Right lobe of liver (tissue), 6 donors: ENCODE data around the gene DAG1. TPM values are rescaled to one million over a fixed set of nuclear protein-coding genes. Genes with fewer than 3 reads are reported as not detected.

Experiments
- ATAC-seq, 4 donors: fragments of 200-7000 bp; cut with Tn5 transposase; one replicate each; pipeline ENCODE4 v1.9.1; 2020; ENCODE audit warnings: mild to moderate bottlenecking in 4 of 4, moderate library complexity in 4 of 4
- DNase-seq, 3 donors: peaks; one replicate each; pipeline ENCODE4 v3.0.0-alpha.2; 2020
- H3K27ac ChIP-seq, 3 donors: fragments of 200-600 bp; one replicate each; pipeline ENCODE4 v1.8.0; 2022
- H3K27me3 ChIP-seq, 2 donors: fragments of 200-600 bp; one replicate each; pipeline ENCODE4 v1.8.0; 2022
- H3K36me3 ChIP-seq, 4 donors: fragments of 200-600 bp; sonication (generic) in 1 of 4; one replicate each; pipeline versions ENCODE4 v1.5.1 to v1.8.0; 2017 to 2022; ENCODE audit warnings: control low read depth in 1 of 4
- H3K4me1 ChIP-seq, 4 donors: fragments of 200-600 bp; sonication (generic) in 1 of 4; one replicate each; pipeline versions ENCODE4 v1.5.1 to v1.8.0; 2017 to 2022; ENCODE audit warnings: control low read depth in 1 of 4
- H3K4me3 ChIP-seq, 3 donors: fragments of 200-600 bp; one replicate each; pipeline ENCODE4 v1.8.0; 2022
- H3K9me3 ChIP-seq, 4 donors: fragments of 200-600 bp; sonication (generic) in 1 of 4; one replicate each; pipeline versions ENCODE4 v1.5.1 to v1.8.0; 2017 to 2022; ENCODE audit warnings: control low read depth in 1 of 4
- CTCF ChIP-seq, 4 donors: fragments of 200-600 bp in 3 of 4; fragments of 450-650 bp in 1 of 4; IDR thresholded peaks; one replicate each; pipeline versions ENCODE4 v1.5.1 to v1.8.0; 2016 to 2022; ENCODE audit warnings: antibody characterized with exemption in 4 of 4, mild to moderate bottlenecking in 2 of 4
- POLR2A ChIP-seq: fragments of 450-650 bp; IDR thresholded peaks from one replicate; pipeline ENCODE4 v1.6.1; 2017; ENCODE audit warnings: antibody characterized with exemption, mild to moderate bottlenecking
- WGBS: methylation state at CpG from one replicate; pipeline ENCODE4 v1.1.6; 2018; ENCODE audit warnings: low coverage, low lambda C conversion rate; ENCODE audit not compliant: insufficient coverage; ENCODE audit errors: missing lambda C conversion rate; 5-methylcytosine and 5-hydroxymethylcytosine counted together
- intact Hi-C, 2 donors: fragments of 100-400 bp; cut with DNase I; formaldehyde crosslinking; loops; one replicate each; pipeline versions ENCODE4 v1.11.2 to v1.14.1; 2022
- total RNA-seq, 6 experiments: library from RNA; depleted of rRNA in 2 of 6; stranded (reverse); fragments of >200 nt in 2 of 6; fragmentation: NEBNext Ultra II Directional in 3 of 6; extraction: Animal tissue kit (Norgen Biotek cat#: 25700) in 3 of 6; gene quantifications; one replicate each; pipeline versions ENCODE4 v1.1.0 to v1.2.4, GENCODE V29; 2016 to 2023
- donor health status: DM: no; HTN: yes; CAD: no.
- donor health status: DM: no; HTN: no; CAD: no.
- donor health status: DM: no; HTN: no; CAD: no.
- donor health status: DM: no; HTN: yes; CAD: no.
- donor health status: DM: no; HTN: yes; CAD: no.

The DAG1 gene
- total RNA-seq, 6 experiments from 2014 or later = 54.5 to 92.5 (median 65.2) TPM

- peaks cover 0 to 13% (median under 1%) of the 10 kb centered on the region in 4 donors for H3K36me3 ChIP-seq
- ATAC-seq (no peak), DNase-seq (peak in 1 of 3 donors; percentile 19)
- H3K27me3 ChIP-seq = no peaks in the 10 kb centered on the region
- H3K4me1 ChIP-seq = peaks cover 0 to 53% (median 14%) of the 10 kb centered on the region in 4 donors
- intact Hi-C loops = no loop called here
- no peak overlapping the region for H3K27ac ChIP-seq
- H3K9me3 ChIP-seq = no peaks in the 10 kb centered on the region
- WGBS = 81% methylated on average over 2 of the region's 2 CpGs
- no peak overlapping the region for H3K4me3 ChIP-seq
- no peak for TF ChIP-seq POLR2A
- TF ChIP-seq CTCF (IDR thresholded peaks at IDR 0.05) = no peak
Observed at GRCh38 chr3:49511639-49512038, 41.6 kb downstream of the DAG1 start.

- intact Hi-C loops = no loop called here
- H3K36me3 ChIP-seq = peaks cover 0 to 20% (median under 1%) of the 10 kb centered on the region in 4 donors
- DNase-seq = peak in 1 of 3 donors; percentile 21
- peak; percentile 44 to 68 (median 64) for ATAC-seq
- H3K4me1 ChIP-seq = peaks cover 0 to 62% (median 15%) of the 10 kb centered on the region in 4 donors
- no CpG with 5 or more reads among the region's 1 CpG for WGBS
- no peaks in the 10 kb centered on the region for H3K27me3 ChIP-seq
- peak overlapping the region in 2 of 3 donors; percentile 44 to 78 for H3K27ac ChIP-seq
- TF ChIP-seq CTCF (IDR thresholded peaks at IDR 0.05) (no peak), POLR2A (no peak)
- no peak overlapping the region for H3K4me3 ChIP-seq
- no peaks in the 10 kb centered on the region for H3K9me3 ChIP-seq
Observed at GRCh38 chr3:49512781-49513355, 42.8 kb downstream of the DAG1 start.

DNA sequence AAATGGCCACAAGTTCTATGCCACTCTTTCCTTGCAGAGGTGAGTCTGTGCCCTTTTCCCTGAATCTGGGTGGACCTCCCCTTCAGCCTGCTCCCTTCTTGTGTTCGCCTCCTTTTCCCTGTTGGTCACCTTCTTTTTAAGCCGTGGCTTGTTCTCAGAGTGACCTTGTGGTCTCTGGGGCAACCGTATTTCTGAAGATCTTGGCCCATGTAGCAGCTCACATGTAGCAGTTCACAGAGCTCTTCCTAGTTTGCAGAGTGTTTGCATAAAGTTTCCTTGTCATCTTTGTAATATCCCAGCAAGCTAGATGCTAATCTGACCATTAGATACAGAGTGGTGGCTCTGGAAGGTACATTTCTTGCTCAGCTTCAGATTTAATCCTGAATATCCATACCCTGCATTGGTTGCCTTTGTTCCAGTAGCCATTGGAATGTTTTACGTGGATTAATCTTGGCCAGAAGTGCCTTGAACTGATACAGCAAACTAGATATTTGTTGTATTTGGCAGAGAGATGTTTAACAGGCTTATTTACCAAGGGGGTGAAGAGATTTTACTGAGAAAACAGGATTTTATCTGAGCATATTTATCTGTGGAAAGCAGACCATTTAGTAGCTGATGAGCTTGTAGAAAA lies 43.5 kb downstream of the DAG1 start:
- H3K27ac ChIP-seq = peak overlapping the region in 2 of 3 donors; percentile 44 to 78
- peak; percentile 77 to 85 (median 84) for ATAC-seq

DNA sequence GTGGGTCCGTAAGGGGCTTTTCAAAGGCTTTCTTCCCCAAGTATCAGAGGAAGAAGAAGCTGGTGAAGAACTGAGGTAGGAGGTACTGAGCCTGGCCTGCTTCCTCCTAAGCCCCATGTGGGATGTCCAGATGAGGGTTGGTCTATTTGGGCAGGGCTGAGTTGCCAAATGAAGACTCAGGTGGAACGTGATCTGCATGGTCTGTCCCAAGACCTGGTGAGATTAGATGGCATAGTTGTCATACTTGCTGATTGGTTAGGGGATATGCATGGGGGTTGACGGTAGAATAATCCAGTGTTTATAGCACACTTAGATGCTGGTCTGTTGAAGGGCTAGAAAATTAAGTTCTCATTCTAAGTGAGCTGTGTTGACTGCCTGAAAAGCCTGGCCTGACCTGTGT lies 47.9 kb downstream of the DAG1 start:
- peaks cover 0 to 7% (median under 1%) of the 10 kb centered on the region in 4 donors for H3K36me3 ChIP-seq
- H3K27ac ChIP-seq = peak overlapping the region in 1 of 3 donors; percentile 80
- no peak overlapping the region for H3K4me3 ChIP-seq
- TF ChIP-seq CTCF (IDR thresholded peaks at IDR 0.05) (no peak), POLR2A (no peak)
- no peak for DNase-seq
- no peak for ATAC-seq
- WGBS = 90% methylated on average over 3 of the region's 3 CpGs
- H3K4me1 ChIP-seq = peaks cover 0 to 75% (median 26%) of the 10 kb centered on the region in 4 donors
- intact Hi-C loops = no loop called here
- H3K9me3 ChIP-seq = no peaks in the 10 kb centered on the region
- no peaks in the 10 kb centered on the region for H3K27me3 ChIP-seq

More for the DNA sequence above, 43.5 kb downstream of the DAG1 start:
- H3K27me3 ChIP-seq = no peaks in the 10 kb centered on the region
- intact Hi-C loops = no loop called here
- H3K4me1 ChIP-seq = peaks cover 0 to 66% (median 18%) of the 10 kb centered on the region in 4 donors
- no peak overlapping the region for H3K4me3 ChIP-seq
- H3K36me3 ChIP-seq = peaks cover 0 to 20% (median under 1%) of the 10 kb centered on the region in 4 donors
- no peaks in the 10 kb centered on the region for H3K9me3 ChIP-seq
- peak in 1 of 3 donors; percentile 7 for DNase-seq
- TF ChIP-seq POLR2A (no peak), CTCF (IDR thresholded peaks at IDR 0.05) (no peak)
- WGBS = 55% methylated on average over 4 of the region's 4 CpGs
